Astrocyte of the spinal cord (primary cell): ENCODE results near the gene RAB11FIP4.

Source experiments
- DNase-seq: peaks from one replicate; pipeline ENCODE4 v3.0.0; 2011; ENCODE audit warnings: low read depth, low spot score
- H3K4me3 ChIP-seq: 2 replicates; pipeline ENCODE4 v1.5.1; 2011; ENCODE audit warnings: low read depth, mild to moderate bottlenecking, low read length, moderate library complexity
- CTCF ChIP-seq: IDR thresholded peaks from 2 replicates; pipeline ENCODE4 v1.5.1; 2012; ENCODE audit warnings: low read depth, mild to moderate bottlenecking, low read length, inconsistent platforms
- in situ Hi-C: cut with HindIII; loops from 2 replicates; pipeline ENCODE4 v1.10.0; 2017; ENCODE audit warnings: low sequenced_read_pairs

RAB11FIP4 gene

GRCh38 chr17:31488982-31489294 lies 97.5 kb downstream of the RAB11FIP4 start:
- H3K4me3 ChIP-seq = no peak overlapping the region
- DNase-seq = no peak
- no peak for TF ChIP-seq CTCF
- in situ Hi-C loops = no loop called here

DNA sequence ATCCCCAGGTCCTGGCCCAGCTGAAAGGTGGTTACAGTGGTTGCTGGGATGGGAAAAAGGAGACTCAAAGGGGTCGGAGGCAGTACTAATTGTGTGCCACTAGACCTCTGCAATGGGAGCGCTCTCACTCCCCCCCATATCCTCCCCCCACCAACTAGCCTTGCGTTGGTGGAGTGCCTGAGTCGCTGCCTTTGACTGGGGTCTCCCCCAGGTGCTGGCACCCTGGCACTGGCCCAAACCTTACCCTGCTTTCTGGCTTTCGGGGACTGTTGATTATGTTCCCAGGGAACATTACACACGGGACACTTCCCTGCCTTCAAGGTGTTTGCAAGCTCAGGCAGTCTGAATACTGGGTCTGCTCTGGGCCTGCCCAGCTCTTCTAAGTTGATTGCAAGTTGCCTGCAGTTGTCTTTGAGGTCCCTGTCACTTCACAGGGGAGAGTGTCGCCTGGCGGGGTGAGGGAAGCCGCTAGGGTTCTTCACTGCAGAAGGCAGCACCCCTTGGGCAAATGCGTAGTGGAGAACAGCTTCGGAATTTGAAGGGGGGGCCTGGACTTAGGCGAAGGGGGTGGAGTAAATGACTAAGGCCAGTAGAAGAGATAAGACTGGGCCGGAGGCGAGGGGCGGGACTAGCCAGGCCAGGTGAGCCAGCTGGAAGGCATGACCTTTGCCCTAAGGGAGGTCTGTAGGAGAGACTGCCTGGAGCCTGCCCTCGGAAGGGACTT lies 98.0 kb downstream of the RAB11FIP4 start:
- no peak for DNase-seq
- H3K4me3 ChIP-seq = no peak overlapping the region
- in situ Hi-C loops = no loop called here
- TF ChIP-seq CTCF = no peak

DNA sequence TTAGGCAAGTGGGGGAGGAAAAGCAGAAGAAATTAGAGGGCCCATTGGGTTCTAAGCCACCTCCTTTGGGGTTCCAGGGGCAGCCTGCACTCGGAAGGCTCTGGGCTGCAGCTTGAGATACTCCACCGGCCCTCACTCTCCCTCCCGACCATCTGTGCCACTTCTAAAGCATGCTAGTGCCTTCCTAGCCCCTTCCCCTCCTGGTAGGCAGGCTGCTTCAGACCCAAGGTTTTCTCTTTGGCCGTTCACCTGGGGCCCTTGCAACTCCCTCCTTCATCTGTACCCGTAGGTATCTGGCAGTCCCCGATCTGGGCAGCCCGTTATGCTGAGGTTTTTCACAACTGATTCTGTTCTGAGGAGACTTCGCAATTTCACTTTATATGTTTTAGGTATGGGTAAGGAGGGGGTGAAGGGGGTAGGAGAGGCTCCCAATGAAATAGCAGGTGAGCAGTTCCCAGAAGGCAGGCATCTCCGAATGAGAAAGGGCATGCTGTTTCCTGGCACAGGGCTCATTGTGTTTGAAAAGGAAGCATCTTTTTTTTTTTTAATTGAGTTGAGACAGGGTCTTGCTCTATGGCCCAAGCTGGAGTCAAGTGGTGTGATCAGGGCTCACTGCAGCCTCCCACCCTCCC lies 98.7 kb downstream of the RAB11FIP4 start:
- TF ChIP-seq CTCF = no peak
- no peak overlapping the region for H3K4me3 ChIP-seq
- in situ Hi-C loops = no loop called here
- no peak for DNase-seq

DNA sequence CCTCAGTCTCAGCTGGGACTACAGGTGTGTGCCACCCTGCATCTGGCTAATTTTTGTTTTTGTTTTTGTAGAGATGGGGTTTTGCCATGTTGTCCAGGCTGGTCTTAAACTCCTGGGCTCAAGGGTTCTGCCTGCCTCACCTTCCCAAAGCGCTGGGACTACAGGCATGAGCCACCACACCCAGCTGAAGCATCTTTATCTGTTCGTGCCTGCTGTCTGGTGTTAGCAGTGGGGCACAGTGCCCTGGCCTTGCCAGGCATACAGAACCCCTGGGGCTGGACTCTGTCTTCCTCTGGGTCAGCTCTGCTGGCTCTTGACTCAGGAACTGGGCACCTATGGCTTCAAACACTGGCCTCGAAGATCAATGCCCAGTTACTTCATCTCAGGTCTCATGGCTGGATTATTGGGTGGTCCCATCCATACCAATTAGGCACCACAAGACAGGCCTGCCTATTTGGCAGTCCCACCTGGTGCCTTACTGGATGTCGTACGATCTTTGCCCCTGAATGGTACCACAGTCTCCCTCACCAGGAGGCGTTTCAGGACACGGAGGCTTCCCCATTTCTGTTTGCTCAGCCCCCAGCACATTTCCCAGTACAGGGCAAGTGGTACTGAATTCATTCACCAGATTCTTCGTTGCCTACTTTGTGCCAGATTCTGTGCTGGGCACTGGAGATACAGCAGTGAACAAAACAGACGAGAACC lies 99.3 kb downstream of the RAB11FIP4 start:
- in situ Hi-C loops = no loop called here
- no peak overlapping the region for H3K4me3 ChIP-seq
- TF ChIP-seq CTCF = no peak
- DNase-seq = no peak

GRCh38 chr17:31491376-31492131 lies 100.1 kb downstream of the RAB11FIP4 start:
- no peak for DNase-seq
- no peak overlapping the region for H3K4me3 ChIP-seq
- no peak for TF ChIP-seq CTCF
- in situ Hi-C loops = no loop called here

- TF ChIP-seq CTCF = no peak
- DNase-seq = no peak
- in situ Hi-C loops = no loop called here
- H3K4me3 ChIP-seq = no peak overlapping the region
These were observed 100.7 kb downstream of the RAB11FIP4 start for GRCh38 chr17:31492206-31492605.
